Fibroblast of lung (primary cell): ENCODE data around the gene ALG1.

Experiments
- EZH2 ChIP-seq: IDR thresholded peaks from 2 replicates; pipeline ENCODE4 v1.5.1; 2012; ENCODE audit warnings: low read length, control low read depth, mild to moderate bottlenecking; ENCODE audit errors: missing control alignments
- TF ChIP-seq, protein P1 (sequence below), 2 donors: IDR thresholded peaks in 1 of 2; conservative IDR thresholded peaks in 1 of 2; 1 replicate in 1 of 2; 2 replicates in 1 of 2; pipeline ENCODE4 v1.5.1; 2011 to 2012; ENCODE audit warnings: low read length in 2 of 2, control low read depth in 1 of 2, inconsistent platforms in 1 of 2, low read depth in 1 of 2, mild to moderate bottlenecking in 1 of 2

DNA sequence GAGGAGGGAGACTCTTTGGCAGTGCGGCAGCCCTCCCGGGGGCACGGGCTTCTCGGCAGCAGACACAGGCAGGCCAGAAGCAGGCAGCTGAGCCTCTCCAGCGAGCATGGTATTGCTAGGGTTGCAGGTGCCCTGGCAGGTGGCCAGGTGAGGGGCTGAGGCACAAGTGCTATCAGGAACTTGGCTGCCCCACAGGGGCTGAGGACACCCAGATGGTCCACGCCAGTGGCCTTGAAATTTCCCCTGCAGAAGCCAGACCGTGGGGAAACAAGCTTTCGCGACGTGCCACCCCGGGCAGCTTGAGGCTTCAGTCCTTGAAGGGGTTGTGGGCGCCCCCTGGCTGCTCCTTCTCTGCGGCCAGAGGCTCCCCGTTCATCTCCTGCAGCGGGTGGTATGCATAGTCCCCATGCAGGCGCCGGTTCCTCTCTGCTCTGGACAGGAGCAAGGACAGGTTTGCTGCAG, 46.4 kb upstream of the ALG1 start:
- TF ChIP-seq, protein P1, sequence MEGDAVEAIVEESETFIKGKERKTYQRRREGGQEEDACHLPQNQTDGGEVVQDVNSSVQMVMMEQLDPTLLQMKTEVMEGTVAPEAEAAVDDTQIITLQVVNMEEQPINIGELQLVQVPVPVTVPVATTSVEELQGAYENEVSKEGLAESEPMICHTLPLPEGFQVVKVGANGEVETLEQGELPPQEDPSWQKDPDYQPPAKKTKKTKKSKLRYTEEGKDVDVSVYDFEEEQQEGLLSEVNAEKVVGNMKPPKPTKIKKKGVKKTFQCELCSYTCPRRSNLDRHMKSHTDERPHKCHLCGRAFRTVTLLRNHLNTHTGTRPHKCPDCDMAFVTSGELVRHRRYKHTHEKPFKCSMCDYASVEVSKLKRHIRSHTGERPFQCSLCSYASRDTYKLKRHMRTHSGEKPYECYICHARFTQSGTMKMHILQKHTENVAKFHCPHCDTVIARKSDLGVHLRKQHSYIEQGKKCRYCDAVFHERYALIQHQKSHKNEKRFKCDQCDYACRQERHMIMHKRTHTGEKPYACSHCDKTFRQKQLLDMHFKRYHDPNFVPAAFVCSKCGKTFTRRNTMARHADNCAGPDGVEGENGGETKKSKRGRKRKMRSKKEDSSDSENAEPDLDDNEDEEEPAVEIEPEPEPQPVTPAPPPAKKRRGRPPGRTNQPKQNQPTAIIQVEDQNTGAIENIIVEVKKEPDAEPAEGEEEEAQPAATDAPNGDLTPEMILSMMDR (conservative IDR thresholded peaks at IDR 0.05 in 1 of 2, IDR thresholded peaks at IDR 0.05 in 1 of 2; ENCODE audit: low read depth in 1 of 2, low read length in 2 of 2), result peak in 1 of 2 donors; percentile 42
- TF ChIP-seq EZH2, result no peak
